Fibroblast of lung (primary cell): Measurements from ENCODE around the gene WNT3. TPM values are rescaled to one million over a fixed set of nuclear protein-coding genes. Genes with fewer than 3 reads are reported as not detected.

Source experiments
- DNase-seq, 2 donors: peaks; one replicate each; pipeline versions ENCODE4 v3.0.0 to v3.0.0-alpha.2; 2010; ENCODE audit warnings: low read depth in 2 of 2
- H2AFZ ChIP-seq: 2 replicates; pipeline ENCODE4 v1.5.1; 2012; ENCODE audit warnings: low read length, control low read depth, inconsistent platforms
- H3K27ac ChIP-seq: 2 replicates; pipeline ENCODE4 v1.5.1; 2011; ENCODE audit warnings: low read length, control low read depth; ENCODE audit not compliant: insufficient read depth
- H3K27me3 ChIP-seq: 2 replicates; pipeline ENCODE4 v1.5.1; 2011; ENCODE audit warnings: mild to moderate bottlenecking, low read length; ENCODE audit not compliant: control insufficient read depth, insufficient read depth
- H3K36me3 ChIP-seq: 2 replicates; pipeline ENCODE4 v1.5.1; 2011; ENCODE audit warnings: low read length; ENCODE audit not compliant: control insufficient read depth, insufficient read depth
- H3K4me1 ChIP-seq: 2 replicates; pipeline ENCODE4 v1.5.1; 2011; ENCODE audit warnings: low read length; ENCODE audit not compliant: control insufficient read depth, insufficient read depth; ENCODE audit errors: extremely low read depth
- H3K4me2 ChIP-seq: 2 replicates; pipeline ENCODE4 v1.5.1; 2011; ENCODE audit warnings: low read length, control low read depth; ENCODE audit not compliant: insufficient read depth; ENCODE audit errors: extremely low read depth
- H3K4me3 ChIP-seq, 4 experiments: fragments of 200-600 bp in 1 of 4; sonication (generic) in 1 of 4; replicated peaks in 1 of 4; 2 replicates each; pipeline ENCODE4 v1.5.1; 2011 to 2016; ENCODE audit warnings: low read length in 4 of 4, low read depth in 3 of 4, mild to moderate bottlenecking in 3 of 4, control low read depth in 2 of 4, inconsistent platforms in 1 of 4, mixed read lengths in 1 of 4; ENCODE audit not compliant: insufficient read depth in 1 of 4; ENCODE audit errors: control extremely low read depth in 1 of 4
- H3K79me2 ChIP-seq: 2 replicates; pipeline ENCODE4 v1.5.1; 2012; ENCODE audit warnings: mild to moderate bottlenecking, low read length, inconsistent platforms; ENCODE audit not compliant: control insufficient read depth, insufficient read depth
- H3K9ac ChIP-seq: 2 replicates; pipeline ENCODE4 v1.5.1; 2011; ENCODE audit warnings: mild to moderate bottlenecking, low read length, control low read depth; ENCODE audit not compliant: insufficient read depth
- H3K9me3 ChIP-seq: 2 replicates; pipeline ENCODE4 v1.5.1; 2012; ENCODE audit warnings: low read depth, low read length; ENCODE audit not compliant: control insufficient read depth, insufficient read depth
- H4K20me1 ChIP-seq: 2 replicates; pipeline ENCODE4 v1.5.1; 2011; ENCODE audit warnings: low read length; ENCODE audit not compliant: control insufficient read depth, insufficient read depth; ENCODE audit errors: extremely low read depth
- EZH2 ChIP-seq: IDR thresholded peaks from 2 replicates; pipeline ENCODE4 v1.5.1; 2012; ENCODE audit warnings: low read length, control low read depth, mild to moderate bottlenecking; ENCODE audit errors: missing control alignments
- polyA plus RNA-seq, 2 donors: library from polyadenylated mRNA; depleted of rRNA in 1 of 2; stranded (reverse) in 1 of 2; unstranded in 1 of 2; fragments of >200 nt; gene quantifications; 2 replicates each; pipeline ENCODE4 v1.2.1, GENCODE V29; 2011 to 2012; ENCODE audit warnings: missing spikeins in 1 of 2
- total RNA-seq: library from RNA; depleted of rRNA; stranded (reverse); fragments of >200 nt; gene quantifications from 2 replicates; pipeline ENCODE4 v1.2.1, GENCODE V29; 2014
- TF ChIP-seq, protein P1 (sequence below), 2 donors: IDR thresholded peaks in 1 of 2; conservative IDR thresholded peaks in 1 of 2; 1 replicate in 1 of 2; 2 replicates in 1 of 2; pipeline ENCODE4 v1.5.1; 2011 to 2012; ENCODE audit warnings: low read length in 2 of 2, control low read depth in 1 of 2, inconsistent platforms in 1 of 2, low read depth in 1 of 2, mild to moderate bottlenecking in 1 of 2

Gene WNT3
- total and polyA plus RNA-seq, 2 donors (not counting 1 experiment from before 2014, with no cell fraction given), result 1.3 to 1.5 TPM

DNA sequence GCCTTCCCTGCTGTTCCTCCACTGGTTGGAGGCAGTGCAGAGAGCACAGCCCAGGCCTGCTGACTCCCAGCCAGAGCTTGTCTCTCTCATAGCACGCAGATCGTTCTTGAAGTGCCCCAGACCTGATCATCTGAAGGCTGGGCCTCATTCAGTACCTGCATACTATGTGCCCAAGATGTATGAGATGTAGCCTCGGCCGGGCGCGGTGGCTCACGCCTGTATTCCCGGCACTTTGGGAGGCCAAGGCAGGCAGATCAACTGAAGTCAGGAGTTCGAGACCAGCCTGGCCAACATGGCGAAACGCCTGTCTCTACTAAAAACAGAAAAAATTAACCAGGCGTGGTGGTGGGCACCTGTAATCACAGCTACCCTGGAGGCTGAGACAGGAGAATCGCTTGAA, 31.0 kb downstream of the WNT3 start:
- no peak overlapping the region for H3K4me2 ChIP-seq
- no peaks in the 10 kb centered on the region for H3K27me3 ChIP-seq
- H3K9me3 ChIP-seq, result no peaks in the 10 kb centered on the region
- H3K4me3 ChIP-seq, result no peak overlapping the region
- no peak for TF ChIP-seq EZH2
- TF ChIP-seq, protein P1, sequence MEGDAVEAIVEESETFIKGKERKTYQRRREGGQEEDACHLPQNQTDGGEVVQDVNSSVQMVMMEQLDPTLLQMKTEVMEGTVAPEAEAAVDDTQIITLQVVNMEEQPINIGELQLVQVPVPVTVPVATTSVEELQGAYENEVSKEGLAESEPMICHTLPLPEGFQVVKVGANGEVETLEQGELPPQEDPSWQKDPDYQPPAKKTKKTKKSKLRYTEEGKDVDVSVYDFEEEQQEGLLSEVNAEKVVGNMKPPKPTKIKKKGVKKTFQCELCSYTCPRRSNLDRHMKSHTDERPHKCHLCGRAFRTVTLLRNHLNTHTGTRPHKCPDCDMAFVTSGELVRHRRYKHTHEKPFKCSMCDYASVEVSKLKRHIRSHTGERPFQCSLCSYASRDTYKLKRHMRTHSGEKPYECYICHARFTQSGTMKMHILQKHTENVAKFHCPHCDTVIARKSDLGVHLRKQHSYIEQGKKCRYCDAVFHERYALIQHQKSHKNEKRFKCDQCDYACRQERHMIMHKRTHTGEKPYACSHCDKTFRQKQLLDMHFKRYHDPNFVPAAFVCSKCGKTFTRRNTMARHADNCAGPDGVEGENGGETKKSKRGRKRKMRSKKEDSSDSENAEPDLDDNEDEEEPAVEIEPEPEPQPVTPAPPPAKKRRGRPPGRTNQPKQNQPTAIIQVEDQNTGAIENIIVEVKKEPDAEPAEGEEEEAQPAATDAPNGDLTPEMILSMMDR (conservative IDR thresholded peaks at IDR 0.05 in 1 of 2, IDR thresholded peaks at IDR 0.05 in 1 of 2; ENCODE audit: low read depth in 1 of 2, low read length in 2 of 2), result no peak
- H3K9ac ChIP-seq, result no peak overlapping the region
- H3K36me3 ChIP-seq, result no peaks in the 10 kb centered on the region
- H2AFZ ChIP-seq, result no peak overlapping the region
- DNase-seq, result no peak
- H4K20me1 ChIP-seq, result no peaks in the 10 kb centered on the region
- no peaks in the 10 kb centered on the region for H3K4me1 ChIP-seq
- H3K79me2 ChIP-seq, result no peaks in the 10 kb centered on the region
- no peak overlapping the region for H3K27ac ChIP-seq

GRCh38 chr17:46785696-46786095, 32.8 kb downstream of the WNT3 start:
- no peak overlapping the region for H3K4me2 ChIP-seq
- H3K79me2 ChIP-seq, result no peaks in the 10 kb centered on the region
- no peaks in the 10 kb centered on the region for H3K27me3 ChIP-seq
- no peak overlapping the region for H3K27ac ChIP-seq
- no peak overlapping the region for H2AFZ ChIP-seq
- no peak for DNase-seq
- H3K9ac ChIP-seq, result no peak overlapping the region
- no peaks in the 10 kb centered on the region for H3K9me3 ChIP-seq
- no peaks in the 10 kb centered on the region for H3K36me3 ChIP-seq
- H3K4me3 ChIP-seq, result no peak overlapping the region
- H4K20me1 ChIP-seq, result no peaks in the 10 kb centered on the region
- no peak for TF ChIP-seq EZH2
- TF ChIP-seq, protein P1 (conservative IDR thresholded peaks at IDR 0.05 in 1 of 2, IDR thresholded peaks at IDR 0.05 in 1 of 2; ENCODE audit: low read depth in 1 of 2, low read length in 2 of 2), result no peak
- no peaks in the 10 kb centered on the region for H3K4me1 ChIP-seq

DNA sequence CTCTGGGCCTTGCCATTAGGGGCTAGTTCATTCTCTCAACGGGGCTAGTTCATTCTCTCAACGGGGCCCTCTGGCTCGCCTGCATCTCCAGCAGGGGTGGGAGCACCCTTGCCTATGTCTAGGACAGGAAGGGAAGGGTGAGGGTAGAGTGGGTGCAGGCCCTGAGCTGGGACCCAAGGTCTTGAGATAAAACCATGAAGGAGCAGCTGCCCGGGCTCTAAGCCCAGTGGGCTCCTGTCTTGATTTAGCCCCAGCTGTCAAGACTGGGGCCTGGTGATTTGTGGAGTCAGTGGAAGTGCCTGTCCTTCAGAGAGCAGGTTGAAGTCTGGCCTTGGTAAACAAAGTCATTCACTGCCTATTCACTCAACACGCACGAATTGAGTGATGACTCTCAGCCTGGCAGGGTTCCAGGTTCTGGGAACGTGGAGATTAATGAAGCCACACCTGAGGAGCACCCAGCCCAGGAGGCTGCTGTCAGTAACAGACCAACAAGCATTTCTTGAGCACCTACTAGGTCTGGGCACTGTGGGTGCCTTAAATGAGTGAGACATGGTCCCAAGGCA, 35.4 kb downstream of the WNT3 start:
- Histone ChIP-seq H3K4me3 (no peak overlapping the region), H3K27me3 (no peaks in the 10 kb centered on the region), H2AFZ (no peak overlapping the region), H3K4me1 (no peaks in the 10 kb centered on the region), H3K4me2 (no peak overlapping the region), H3K36me3 (no peaks in the 10 kb centered on the region), H3K27ac (no peak overlapping the region), H4K20me1 (no peaks in the 10 kb centered on the region), H3K9ac (no peak overlapping the region), H3K79me2 (no peaks in the 10 kb centered on the region), H3K9me3 (no peaks in the 10 kb centered on the region)
- no peak for DNase-seq
- TF ChIP-seq EZH2, result no peak
- TF ChIP-seq, protein P1 (conservative IDR thresholded peaks at IDR 0.05 in 1 of 2, IDR thresholded peaks at IDR 0.05 in 1 of 2; ENCODE audit: low read depth in 1 of 2, low read length in 2 of 2), result no peak
